ENCODE data around the gene KRT77.

GRCh38 chr12:52674433-52674775, 28.9 kb downstream of the KRT77 start:
- no peak for TF ChIP-seq POLR2A (IDR thresholded peaks at IDR 0.05)
- no peak for TF ChIP-seq CTCF (IDR thresholded peaks at IDR 0.05)

All from lower leg skin (tissue), 3 donors.